ENCODE results near the gene ALG3. TPM values are rescaled to one million over a fixed set of nuclear protein-coding genes. Genes with fewer than 3 reads are reported as not detected.

Gene ALG3
- total RNA-seq (2012; rRNA removed) = 63.4 and 76.4 TPM in 2 replicates

DNA sequence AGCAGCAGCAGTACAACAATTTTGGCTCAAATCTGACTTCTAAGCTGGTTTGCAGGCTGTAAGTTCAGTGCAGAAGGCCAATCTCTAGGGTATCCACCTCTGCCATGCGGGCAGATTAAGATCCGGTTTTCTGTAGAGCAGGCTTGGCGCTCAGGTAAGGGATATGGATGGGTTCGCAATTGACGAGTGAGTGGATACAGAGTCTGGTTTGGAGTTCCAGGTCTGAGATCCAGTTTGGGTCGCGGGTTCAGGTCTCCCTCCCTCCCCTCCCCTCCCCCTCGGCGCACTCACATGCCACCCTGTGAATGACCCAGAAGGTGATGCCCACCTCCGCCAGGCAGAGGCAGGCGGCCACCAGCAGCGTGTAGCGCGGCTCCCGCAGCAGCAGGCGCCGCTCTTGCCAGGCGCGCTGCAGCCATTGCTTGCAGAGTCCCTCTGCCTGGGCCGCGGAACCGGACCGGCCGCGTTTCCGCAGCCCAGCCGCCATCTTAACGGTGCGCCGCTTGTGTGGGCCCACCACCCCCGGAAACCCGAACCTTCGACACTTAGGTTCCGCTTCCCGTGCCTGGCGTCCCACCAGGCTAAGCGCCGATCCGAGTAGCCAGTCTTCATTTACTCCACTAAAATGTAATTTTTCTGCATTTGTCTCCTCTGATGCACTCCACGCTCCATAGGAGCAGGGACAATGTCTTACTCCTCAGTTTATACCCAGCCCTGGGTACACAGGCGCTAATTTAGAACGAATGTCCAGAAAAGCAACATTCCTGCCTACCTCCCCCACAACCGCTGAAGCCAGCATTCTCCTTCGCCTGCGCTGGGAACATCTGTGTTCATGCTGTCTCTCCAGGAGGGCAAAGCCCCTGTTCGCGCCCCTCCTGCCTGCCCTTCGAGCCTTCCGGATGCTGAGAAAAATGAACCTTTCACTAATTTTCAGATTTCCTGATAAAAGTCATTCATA, at the start of gene ALG3:
Gene ALG3 (minus strand): TSS at position 509 of the 958 bp plus-strand sequence. CDS start 22 bp downstream, at position 487.
- Histone ChIP-seq H3K4me1 (ENCODE audit: control insufficient read depth, insufficient read depth, low read length) (peaks cover 3% of the 10 kb centered on the region), H3K36me3 (ENCODE audit: insufficient read depth, low read length) (peaks cover 13% of the 10 kb centered on the region), H3K4me3 (ENCODE audit: low read length) (peak within 1 kb of the TSS; percentile 99), H3K9ac (ENCODE audit: low read depth, low read length) (peak within 1 kb of the TSS; percentile 96), H3K9me3 (replicated peaks; ENCODE audit: low read length) (no peaks in the 10 kb centered on the region), H3K4me2 (ENCODE audit: low read length) (peak within 1 kb of the TSS; percentile 100), H3K27me3 (ENCODE audit: control insufficient read depth, insufficient read depth, low read length) (no peaks in the 10 kb centered on the region)

DNA sequence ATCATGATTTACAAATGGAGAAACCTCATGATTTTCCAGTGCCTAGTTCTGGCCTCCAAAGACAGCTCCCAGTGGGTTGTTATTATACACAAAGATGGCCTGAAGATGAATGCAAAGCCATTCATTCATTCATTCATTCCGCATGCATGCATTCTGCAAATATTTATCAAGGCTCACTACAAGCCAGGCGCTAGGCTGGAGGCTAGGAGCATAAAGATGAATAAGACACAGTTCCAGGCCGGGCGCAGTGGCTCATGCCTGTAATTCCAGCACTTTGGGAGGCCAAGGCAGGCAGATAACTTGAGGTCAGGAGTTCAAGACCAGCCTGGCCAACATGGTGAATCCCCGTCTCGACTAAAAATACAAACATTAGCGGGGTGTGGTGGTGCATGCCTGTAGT, 47.9 kb upstream of the ALG3 start:
- Histone ChIP-seq H3K9ac (ENCODE audit: low read depth, low read length) (no peak overlapping the region), H3K4me1 (ENCODE audit: control insufficient read depth, insufficient read depth, low read length) (peaks cover 13% of the 10 kb centered on the region), H3K27me3 (ENCODE audit: control insufficient read depth, insufficient read depth, low read length) (peaks cover 20% of the 10 kb centered on the region), H3K36me3 (ENCODE audit: insufficient read depth, low read length) (peaks cover 17% of the 10 kb centered on the region), H3K4me2 (ENCODE audit: low read length) (no peak overlapping the region), H3K4me3 (ENCODE audit: low read length) (no peak overlapping the region), H3K9me3 (replicated peaks; ENCODE audit: low read length) (no peaks in the 10 kb centered on the region)

DNA sequence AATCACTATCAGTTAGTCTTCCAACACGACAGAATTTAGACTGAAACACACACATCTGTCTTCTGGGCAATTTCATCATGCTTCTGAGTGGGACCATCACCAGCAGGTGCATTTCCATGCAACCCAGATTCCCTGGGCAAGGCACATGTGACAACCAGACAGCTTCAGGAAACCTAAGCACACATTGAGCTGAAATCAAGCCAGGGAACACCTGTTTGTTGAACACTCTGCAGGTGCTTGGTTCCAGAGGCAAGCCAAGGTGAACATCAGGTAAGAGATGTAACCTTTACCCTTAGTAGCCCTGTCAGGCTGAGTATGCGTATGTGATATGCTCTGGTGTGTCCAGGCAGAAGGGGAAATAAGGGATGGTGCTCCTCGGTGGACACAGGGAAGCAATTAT, 47.0 kb upstream of the ALG3 start:
- H3K4me1 ChIP-seq (ENCODE audit: control insufficient read depth, insufficient read depth, low read length) = peaks cover 7% of the 10 kb centered on the region
- peaks cover 9% of the 10 kb centered on the region for H3K36me3 ChIP-seq (ENCODE audit: insufficient read depth, low read length)
- H3K27me3 ChIP-seq (ENCODE audit: control insufficient read depth, insufficient read depth, low read length) = peaks cover 20% of the 10 kb centered on the region
- H3K9ac ChIP-seq (ENCODE audit: low read depth, low read length) = no peak overlapping the region
- H3K9me3 ChIP-seq (replicated peaks; ENCODE audit: low read length) = no peaks in the 10 kb centered on the region
- H3K4me3 ChIP-seq (ENCODE audit: low read length) = no peak overlapping the region
- H3K4me2 ChIP-seq (ENCODE audit: low read length) = no peak overlapping the region

DNA sequence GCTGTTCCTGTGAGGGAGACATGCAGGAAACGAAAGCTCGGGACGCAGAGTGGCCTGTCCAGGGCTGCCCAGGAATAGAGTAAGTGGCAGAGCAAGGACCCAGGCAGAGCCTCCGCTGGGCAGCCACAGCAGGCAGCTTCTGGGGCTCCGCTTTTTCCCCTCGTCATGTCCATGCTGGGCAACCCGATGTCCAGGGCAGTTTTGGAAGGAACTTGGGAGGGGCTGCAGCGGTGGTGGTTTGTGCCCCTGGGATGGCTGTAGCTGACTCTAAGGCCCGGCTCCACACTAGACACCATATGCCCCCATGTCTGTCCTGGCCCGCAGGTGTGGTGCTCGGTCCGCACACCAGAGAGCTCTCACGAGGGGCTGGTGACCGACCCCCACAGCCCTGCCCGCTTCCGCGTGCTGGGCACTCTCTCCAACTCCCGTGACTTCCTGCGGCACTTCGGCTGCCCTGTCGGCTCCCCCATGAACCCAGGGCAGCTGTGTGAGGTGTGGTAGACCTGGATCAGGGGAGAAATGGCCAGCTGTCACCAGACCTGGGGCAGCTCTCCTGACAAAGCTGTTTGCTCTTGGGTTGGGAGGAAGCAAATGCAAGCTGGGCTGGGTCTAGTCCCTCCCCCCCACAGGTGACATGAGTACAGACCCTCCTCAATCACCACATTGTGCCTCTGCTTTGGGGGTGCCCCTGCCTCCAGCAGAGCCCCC, 43.1 kb upstream of the ALG3 start:
- Histone ChIP-seq H3K9ac (ENCODE audit: low read depth, low read length) (no peak overlapping the region), H3K4me2 (ENCODE audit: low read length) (no peak overlapping the region)

DNA sequence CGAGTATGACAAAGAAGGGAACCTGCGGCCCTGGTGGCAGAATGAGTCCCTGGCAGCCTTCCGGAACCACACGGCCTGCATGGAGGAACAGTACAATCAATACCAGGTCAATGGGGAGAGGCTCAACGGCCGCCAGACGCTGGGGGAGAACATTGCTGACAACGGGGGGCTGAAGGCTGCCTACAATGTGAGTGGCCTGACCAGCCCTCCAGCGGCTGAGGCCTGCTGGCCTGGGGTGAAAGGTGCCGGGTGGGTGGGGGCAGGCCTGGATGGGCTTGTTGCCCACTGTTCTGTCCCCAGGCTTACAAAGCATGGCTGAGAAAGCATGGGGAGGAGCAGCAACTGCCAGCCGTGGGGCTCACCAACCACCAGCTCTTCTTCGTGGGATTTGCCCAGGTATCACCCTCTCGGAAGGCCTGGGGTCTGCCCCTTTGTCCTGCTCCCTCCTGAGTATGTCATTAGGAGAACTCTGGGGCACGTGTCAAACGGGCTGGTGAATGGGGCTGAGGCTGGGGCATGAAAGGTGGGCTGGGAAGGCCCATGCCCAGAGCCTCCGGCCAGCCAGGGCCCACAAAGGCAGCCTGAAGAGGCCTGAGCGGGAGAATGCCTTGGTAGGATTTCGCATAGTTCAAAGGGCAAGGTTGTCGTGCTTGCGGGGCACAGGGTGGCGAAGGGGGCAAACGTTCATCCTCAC, 42.4 kb upstream of the ALG3 start:
- Histone ChIP-seq H3K27me3 (ENCODE audit: control insufficient read depth, insufficient read depth, low read length) (peaks cover 23% of the 10 kb centered on the region), H3K4me1 (ENCODE audit: control insufficient read depth, insufficient read depth, low read length) (no peaks in the 10 kb centered on the region), H3K9ac (ENCODE audit: low read depth, low read length) (no peak overlapping the region), H3K36me3 (ENCODE audit: insufficient read depth, low read length) (no peaks in the 10 kb centered on the region), H3K4me2 (ENCODE audit: low read length) (no peak overlapping the region), H3K4me3 (ENCODE audit: low read length) (no peak overlapping the region), H3K9me3 (replicated peaks; ENCODE audit: low read length) (no peaks in the 10 kb centered on the region)

More for the DNA sequence above, 43.1 kb upstream of the ALG3 start:
- H3K4me3 ChIP-seq (ENCODE audit: low read length) = no peak overlapping the region
- H3K9me3 ChIP-seq (replicated peaks; ENCODE audit: low read length) = no peaks in the 10 kb centered on the region
- no peaks in the 10 kb centered on the region for H3K36me3 ChIP-seq (ENCODE audit: insufficient read depth, low read length)
- no peaks in the 10 kb centered on the region for H3K4me1 ChIP-seq (ENCODE audit: control insufficient read depth, insufficient read depth, low read length)
- H3K27me3 ChIP-seq (ENCODE audit: control insufficient read depth, insufficient read depth, low read length) = peaks cover 20% of the 10 kb centered on the region

DNA sequence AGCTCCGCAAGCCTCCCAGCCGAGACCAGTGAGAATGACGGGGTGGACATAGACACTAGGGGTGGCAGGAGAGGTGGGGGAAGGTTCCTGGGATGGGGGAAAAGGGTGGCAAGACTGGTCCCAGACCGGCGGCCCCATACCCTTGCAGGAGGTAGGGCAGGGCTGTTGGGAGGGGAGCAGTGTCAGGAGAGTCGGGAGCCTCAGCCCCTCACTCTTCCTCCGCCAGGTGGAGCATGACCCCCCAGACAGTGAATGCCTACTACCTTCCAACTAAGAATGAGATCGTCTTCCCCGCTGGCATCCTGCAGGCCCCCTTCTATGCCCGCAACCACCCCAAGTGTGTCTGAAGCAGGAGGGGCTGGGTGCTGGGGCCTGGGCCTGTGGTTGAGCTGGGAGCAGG, 41.6 kb upstream of the ALG3 start:
- no peak overlapping the region for H3K4me3 ChIP-seq (ENCODE audit: low read length)
- no peaks in the 10 kb centered on the region for H3K4me1 ChIP-seq (ENCODE audit: control insufficient read depth, insufficient read depth, low read length)
- H3K27me3 ChIP-seq (ENCODE audit: control insufficient read depth, insufficient read depth, low read length) = peaks cover 31% of the 10 kb centered on the region
- H3K4me2 ChIP-seq (ENCODE audit: low read length) = no peak overlapping the region
- H3K9ac ChIP-seq (ENCODE audit: low read depth, low read length) = no peak overlapping the region
- H3K36me3 ChIP-seq (ENCODE audit: insufficient read depth, low read length) = no peaks in the 10 kb centered on the region
- no peaks in the 10 kb centered on the region for H3K9me3 ChIP-seq (replicated peaks; ENCODE audit: low read length)

DNA sequence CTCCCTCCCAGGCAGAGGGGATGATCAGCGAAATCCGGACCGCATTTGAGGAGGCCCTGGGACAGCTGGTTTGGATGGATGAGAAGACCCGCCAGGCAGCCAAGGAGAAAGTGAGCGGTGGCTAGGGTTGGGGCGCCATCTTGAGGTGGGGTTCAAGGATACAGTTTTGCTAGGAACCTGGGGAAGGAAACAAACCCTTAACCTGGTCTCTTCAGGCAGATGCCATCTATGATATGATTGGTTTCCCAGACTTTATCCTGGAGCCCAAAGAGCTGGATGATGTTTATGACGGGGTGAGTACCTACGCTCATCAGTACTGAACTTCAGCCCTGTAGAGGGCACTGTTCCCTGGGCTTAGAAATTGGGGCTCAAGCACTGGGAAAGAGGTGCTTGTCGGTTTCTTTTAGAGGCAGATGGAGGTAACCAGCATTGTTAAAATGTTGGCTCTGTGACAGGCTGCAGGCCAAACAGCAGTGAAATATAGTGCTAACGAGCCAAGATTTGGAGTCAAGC, 40.7 kb upstream of the ALG3 start:
- Histone ChIP-seq H3K9ac (ENCODE audit: low read depth, low read length) (no peak overlapping the region), H3K4me2 (ENCODE audit: low read length) (no peak overlapping the region), H3K36me3 (ENCODE audit: insufficient read depth, low read length) (no peaks in the 10 kb centered on the region), H3K27me3 (ENCODE audit: control insufficient read depth, insufficient read depth, low read length) (peaks cover 34% of the 10 kb centered on the region), H3K4me3 (ENCODE audit: low read length) (no peak overlapping the region), H3K9me3 (replicated peaks; ENCODE audit: low read length) (no peaks in the 10 kb centered on the region), H3K4me1 (ENCODE audit: control insufficient read depth, insufficient read depth, low read length) (no peaks in the 10 kb centered on the region)

DNA sequence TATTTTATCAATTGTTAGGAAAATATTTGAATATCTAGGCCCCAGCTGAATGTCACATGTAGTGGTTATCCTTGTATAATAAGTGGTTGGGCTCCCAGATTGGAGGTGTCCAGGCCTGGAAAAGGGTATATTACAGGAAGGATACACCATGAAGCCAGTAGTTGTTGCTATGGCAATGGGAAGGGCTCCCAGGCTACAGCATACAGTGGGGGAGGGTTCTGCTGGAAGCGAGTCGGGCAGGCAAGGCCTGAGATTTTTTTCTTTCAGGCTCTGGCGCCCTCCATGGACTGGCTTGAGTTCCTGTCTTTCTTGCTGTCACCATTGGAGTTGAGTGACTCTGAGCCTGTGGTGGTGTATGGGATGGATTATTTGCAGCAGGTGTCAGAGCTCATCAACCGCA, 35.9 kb upstream of the ALG3 start:
- no peak overlapping the region for H3K9ac ChIP-seq (ENCODE audit: low read depth, low read length)
- peaks cover 2% of the 10 kb centered on the region for H3K9me3 ChIP-seq (replicated peaks; ENCODE audit: low read length)
- H3K27me3 ChIP-seq (ENCODE audit: control insufficient read depth, insufficient read depth, low read length) = peaks cover 37% of the 10 kb centered on the region

DNA sequence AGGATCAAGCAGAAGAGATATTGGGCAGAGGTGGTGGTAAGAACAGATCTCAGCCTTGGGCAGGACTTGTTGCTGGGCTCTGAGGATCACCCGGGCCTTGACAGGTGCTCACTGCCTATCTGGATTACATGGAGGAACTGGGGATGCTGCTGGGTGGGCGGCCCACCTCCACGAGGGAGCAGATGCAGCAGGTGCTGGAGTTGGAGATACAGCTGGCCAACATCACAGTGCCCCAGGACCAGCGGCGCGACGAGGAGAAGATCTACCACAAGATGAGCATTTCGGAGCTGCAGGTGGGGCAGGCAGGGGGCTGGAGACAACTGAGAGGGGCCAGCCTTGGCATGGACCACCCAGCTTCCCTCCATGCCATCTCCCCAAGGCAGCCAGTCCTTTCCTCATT, 34.9 kb upstream of the ALG3 start:
- Histone ChIP-seq H3K9me3 (replicated peaks; ENCODE audit: low read length) (peaks cover 2% of the 10 kb centered on the region), H3K36me3 (ENCODE audit: insufficient read depth, low read length) (no peaks in the 10 kb centered on the region), H3K4me1 (ENCODE audit: control insufficient read depth, insufficient read depth, low read length) (no peaks in the 10 kb centered on the region), H3K27me3 (ENCODE audit: control insufficient read depth, insufficient read depth, low read length) (peaks cover 40% of the 10 kb centered on the region), H3K9ac (ENCODE audit: low read depth, low read length) (no peak overlapping the region), H3K4me2 (ENCODE audit: low read length) (no peak overlapping the region), H3K4me3 (ENCODE audit: low read length) (no peak overlapping the region)

More for the DNA sequence above, 35.9 kb upstream of the ALG3 start:
- Histone ChIP-seq H3K4me3 (ENCODE audit: low read length) (no peak overlapping the region), H3K4me1 (ENCODE audit: control insufficient read depth, insufficient read depth, low read length) (no peaks in the 10 kb centered on the region), H3K4me2 (ENCODE audit: low read length) (no peak overlapping the region), H3K36me3 (ENCODE audit: insufficient read depth, low read length) (no peaks in the 10 kb centered on the region)

DNA sequence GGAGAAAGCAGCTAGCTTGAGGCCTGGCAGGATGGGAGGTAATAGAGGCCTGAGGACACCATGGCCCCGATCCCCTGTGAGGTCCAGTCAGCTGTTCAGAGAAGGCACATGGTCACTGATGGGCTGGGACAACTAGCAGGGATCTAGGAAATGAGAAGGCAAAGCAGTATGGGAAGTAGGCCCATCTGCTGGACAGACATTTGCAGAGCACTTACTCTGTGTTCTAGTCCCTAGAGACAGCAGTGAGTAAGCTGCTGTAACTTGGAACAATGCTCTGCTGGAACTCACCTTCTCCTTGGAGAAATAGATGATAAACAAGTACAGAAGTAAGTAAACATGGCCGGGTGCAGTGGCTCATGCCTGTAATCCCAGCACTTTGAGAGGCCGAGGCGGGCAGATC, 34.2 kb upstream of the ALG3 start:
- Histone ChIP-seq H3K4me3 (ENCODE audit: low read length) (no peak overlapping the region), H3K4me1 (ENCODE audit: control insufficient read depth, insufficient read depth, low read length) (no peaks in the 10 kb centered on the region), H3K27me3 (ENCODE audit: control insufficient read depth, insufficient read depth, low read length) (peaks cover 46% of the 10 kb centered on the region), H3K4me2 (ENCODE audit: low read length) (no peak overlapping the region), H3K36me3 (ENCODE audit: insufficient read depth, low read length) (no peaks in the 10 kb centered on the region), H3K9ac (ENCODE audit: low read depth, low read length) (no peak overlapping the region), H3K9me3 (replicated peaks; ENCODE audit: low read length) (peaks cover 2% of the 10 kb centered on the region)

DNA sequence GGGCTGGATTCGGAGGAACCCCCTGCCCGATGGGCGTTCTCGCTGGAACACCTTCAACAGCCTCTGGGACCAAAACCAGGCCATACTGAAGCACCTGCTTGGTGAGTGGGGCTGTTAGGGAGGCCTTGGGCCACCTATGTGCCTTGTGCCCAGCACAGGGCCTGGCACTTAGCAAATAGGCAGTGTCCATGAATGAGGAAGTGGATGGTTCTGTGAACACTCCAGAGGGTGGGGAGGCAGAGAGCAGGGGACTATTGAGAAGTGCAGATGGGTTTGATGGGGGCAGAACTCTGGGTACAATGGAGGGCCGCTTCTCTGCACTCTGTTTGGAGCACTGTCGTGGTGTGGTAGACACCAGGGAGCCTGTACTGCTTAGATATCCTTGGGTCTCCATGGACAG, 28.6 kb upstream of the ALG3 start:
- Histone ChIP-seq H3K4me3 (ENCODE audit: low read length) (no peak overlapping the region), H3K27me3 (ENCODE audit: control insufficient read depth, insufficient read depth, low read length) (peaks cover 68% of the 10 kb centered on the region), H3K9me3 (replicated peaks; ENCODE audit: low read length) (no peaks in the 10 kb centered on the region), H3K4me2 (ENCODE audit: low read length) (no peak overlapping the region), H3K9ac (ENCODE audit: low read depth, low read length) (no peak overlapping the region), H3K4me1 (ENCODE audit: control insufficient read depth, insufficient read depth, low read length) (no peaks in the 10 kb centered on the region), H3K36me3 (ENCODE audit: insufficient read depth, low read length) (no peaks in the 10 kb centered on the region)

Measured in skeletal muscle satellite cell (primary cell).